Activated CD8-positive, alpha-beta memory T cell treated with anti-CD3 and anti-CD28 coated beads, Interleukin-2, amount 50 U/mL, for 1 hour (primary cell): ENCODE data around the gene KARS1.
A peak's percentile ranks its signal among the peaks of the same experiment; 100 is the strongest.
"Not testable (repeated sequence)": the region's sequence is repeated elsewhere in the genome, so short reads cannot be mapped to it uniquely, and the experiment has no call there.

Experiments used
- DNase-seq: peaks from one replicate; pipeline ENCODE4 v3.0.0-alpha.2; 2020; ENCODE audit errors: extremely low read depth

Gene KARS1

GRCh38 chr16:75624921-75625334, 22.5 kb downstream of the KARS1 start:
- DNase-seq, result no peak

GRCh38 chr16:75622761-75623605, 24.5 kb downstream of the KARS1 start, which contains the start of gene ADAT1:
Gene ADAT1, minus strand, starts transcription at chr16:75623281. Its CDS starts 2,482 bp downstream, at chr16:75620799.
- peak; percentile 95 for DNase-seq

DNA sequence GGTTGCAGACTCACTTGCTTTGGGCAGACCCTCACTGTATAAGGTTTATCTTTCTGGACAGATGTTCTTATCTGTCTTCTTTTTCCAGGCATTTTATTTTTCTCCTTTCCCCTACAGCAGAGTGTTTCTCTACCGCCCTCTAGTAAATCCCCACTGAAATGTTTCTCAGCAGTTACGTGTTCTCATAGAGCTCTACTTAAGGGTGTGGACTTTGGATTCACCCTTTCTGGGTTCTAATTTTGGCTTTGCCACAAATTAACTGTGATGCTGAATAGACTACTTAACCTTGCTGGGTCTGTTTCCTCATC, 26.3 kb downstream of the KARS1 start:
- DNase-seq, result no peak

DNA sequence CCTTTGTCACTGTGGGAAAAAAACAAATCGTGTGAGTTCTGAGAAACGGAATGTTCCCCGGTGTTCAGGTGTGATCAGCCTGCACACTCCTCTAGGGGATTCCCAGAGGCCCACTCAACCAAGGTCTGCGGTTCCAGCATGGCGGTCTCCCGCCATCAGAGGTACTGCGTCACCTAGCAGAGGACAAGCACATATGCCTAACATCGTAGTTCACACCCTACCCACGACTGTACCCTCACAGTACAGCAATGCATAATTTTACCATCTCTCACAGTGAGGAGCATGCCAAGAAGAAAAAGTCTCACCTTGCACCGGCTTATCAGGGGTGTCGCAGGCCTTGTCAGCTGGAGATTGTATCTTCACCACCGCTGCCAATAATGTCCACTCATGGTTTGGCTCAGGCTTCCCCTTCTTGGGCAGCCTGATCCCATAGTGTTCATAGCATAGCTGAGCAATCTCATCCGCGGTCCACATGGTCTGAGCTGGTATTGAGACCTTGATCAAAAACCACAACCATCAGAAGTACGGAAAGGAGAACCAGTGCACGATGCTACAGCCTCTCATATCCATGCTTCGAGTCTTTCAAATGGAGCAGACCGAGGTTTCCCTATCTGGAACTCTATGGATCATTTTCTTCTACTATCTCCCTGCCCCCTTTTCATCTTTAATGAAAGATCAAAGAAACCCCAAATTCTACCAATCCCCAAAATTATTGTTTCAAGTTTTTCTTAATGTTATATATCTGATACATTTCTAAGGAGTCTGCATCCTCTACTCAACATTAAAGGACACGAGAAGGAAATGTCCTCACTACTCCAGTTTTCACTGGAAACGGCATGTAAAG, 26.9 kb downstream of the KARS1 start:
- peak; percentile 31 for DNase-seq

DNA sequence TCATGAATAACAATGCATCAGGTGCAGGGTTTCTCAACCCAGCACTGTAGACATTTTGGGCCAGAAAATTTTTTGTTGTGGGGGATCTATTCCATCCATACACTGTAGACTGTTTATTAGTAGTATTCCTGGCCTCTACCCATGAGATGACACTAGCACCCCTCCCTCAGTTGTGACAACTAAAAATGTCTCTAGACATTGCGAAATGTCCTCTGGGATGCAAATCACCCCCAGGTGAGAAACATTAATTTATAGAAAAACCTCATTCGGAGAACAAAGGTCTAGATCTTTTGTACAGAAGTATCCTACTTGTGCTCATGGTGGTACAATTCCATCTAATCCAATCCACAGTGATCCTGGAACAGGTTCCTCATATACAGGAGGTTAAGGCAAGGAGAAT, 28.7 kb downstream of the KARS1 start:
- no peak for DNase-seq

GRCh38 chr16:75617121-75617520, 30.3 kb downstream of the KARS1 start:
- no peak for DNase-seq

GRCh38 chr16:75616521-75617010, 30.9 kb downstream of the KARS1 start:
- DNase-seq, result no peak

- DNase-seq, result no peak
These were observed 31.8 kb downstream of the KARS1 start for GRCh38 chr16:75615619-75616018.

- DNase-seq, result no peak
These were observed 33.2 kb downstream of the KARS1 start for GRCh38 chr16:75614066-75614897.

DNA sequence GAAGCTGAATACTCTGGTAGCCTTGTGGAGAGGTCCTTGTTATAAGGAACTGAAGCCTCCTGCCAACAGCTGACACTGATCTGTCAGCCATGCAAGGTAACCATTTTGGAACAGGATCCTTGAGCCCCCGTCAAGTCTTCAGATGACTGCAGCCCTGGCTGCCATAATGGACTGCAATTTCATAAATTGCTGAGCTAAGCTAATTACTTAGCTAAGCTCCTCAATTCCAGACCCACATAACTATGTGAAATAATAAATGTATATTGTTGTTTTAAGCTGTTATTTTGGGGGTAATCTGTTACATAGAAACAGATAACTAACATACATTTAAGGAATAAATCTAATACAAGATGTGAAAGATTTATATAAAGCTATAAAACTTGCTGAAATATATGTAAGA, 41.0 kb downstream of the KARS1 start:
- no peak for DNase-seq

DNA sequence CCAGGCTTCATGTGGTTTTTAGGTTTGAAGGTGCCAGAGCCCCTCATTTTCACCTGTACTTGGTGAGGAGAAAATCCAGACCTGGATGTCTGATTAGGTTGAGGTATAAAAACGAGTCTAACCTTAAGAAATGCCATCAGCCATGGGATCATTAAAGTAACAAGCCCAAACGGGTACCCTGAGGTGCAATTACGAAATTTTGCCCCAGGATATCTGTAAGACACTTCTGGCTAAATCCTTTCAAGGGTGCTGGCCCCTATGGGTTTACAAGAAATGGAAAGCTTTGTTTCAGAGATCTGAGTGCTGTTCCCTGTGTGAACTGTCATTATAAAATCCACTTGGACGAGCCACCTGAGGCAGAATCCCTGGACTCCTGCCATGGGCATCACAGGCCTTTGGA, 44.2 kb downstream of the KARS1 start:
- DNase-seq, result no peak

DNA sequence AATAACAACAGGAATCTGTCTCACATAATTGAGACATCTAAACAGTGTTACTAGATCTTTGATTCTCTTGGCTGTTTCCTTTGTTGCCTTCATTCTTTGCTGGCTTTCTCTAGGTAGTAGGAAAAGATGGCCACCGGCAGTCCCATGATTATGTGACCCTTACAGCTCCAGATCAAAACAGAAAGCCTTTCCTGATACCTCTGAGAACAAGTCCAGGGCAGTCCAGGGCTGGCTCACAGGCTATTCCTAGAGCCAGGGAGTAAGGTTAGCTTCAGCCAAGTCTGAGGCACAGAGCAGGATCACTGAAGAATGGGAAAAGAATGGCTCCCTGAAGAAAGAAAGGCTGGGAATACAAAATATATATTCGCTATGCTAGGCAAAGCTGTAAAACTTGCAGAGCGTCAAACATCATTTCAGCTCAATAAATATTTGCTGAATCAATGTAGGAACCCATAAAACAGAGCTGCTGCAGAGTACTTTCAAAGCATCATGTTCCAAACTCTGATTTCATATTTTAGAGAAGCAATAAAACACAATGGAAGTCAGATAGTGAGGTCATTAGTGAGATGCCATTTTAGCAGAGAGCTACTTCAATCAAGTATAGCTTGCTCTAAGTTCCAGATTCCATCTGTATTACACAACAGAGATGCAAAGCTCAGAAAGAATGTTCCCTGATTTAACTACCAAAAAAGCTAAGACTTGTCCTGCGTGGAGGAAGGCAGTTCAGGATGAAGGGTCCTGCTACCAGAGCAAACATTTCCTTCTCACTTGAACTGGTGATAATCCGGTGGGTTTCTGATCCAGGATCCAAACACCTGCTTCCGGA, 47.8 kb downstream of the KARS1 start:
- DNase-seq, result no peak

- no peak for DNase-seq
These were observed 53.3 kb downstream of the KARS1 start for GRCh38 chr16:75593825-75594820.

DNA sequence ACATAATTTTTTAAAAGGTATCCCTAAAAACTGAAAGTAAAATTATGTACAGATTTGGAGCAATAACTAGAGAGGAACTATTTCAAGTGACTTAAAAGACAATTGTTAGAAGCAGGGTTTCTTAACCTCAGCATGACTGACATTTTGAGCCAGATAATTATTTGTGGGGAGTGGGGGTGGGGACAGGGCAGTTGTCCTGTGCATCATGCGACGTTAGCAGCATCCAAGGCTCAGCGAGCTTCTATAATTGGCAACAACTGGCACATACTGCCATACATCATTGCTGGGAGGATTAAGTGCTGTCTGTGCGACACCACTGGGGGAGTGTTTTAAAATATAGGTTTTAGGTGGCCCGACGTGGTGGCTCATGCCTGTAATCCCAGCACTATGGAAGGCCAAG, 54.2 kb downstream of the KARS1 start:
- DNase-seq, result no peak

DNA sequence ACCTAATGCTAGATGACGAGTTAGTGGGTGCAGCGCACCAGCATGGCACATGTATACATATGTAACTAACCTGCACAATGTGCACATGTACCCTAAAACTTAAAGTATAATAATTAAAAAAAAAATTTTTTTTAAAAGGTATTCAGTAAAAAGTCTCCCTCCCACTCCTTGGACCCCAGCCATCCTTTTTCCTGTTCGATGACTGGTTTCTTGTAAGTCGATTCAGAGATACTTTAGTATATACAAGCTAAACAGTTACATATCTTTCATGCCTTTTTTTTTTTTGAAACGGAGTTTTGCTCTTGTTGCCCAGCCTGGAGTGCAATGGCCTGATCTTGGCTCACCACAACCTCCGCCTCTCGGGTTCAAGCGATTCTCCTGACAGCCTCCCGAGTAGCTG, 55.5 kb downstream of the KARS1 start:
- DNase-seq, result not testable (repeated sequence)

DNA sequence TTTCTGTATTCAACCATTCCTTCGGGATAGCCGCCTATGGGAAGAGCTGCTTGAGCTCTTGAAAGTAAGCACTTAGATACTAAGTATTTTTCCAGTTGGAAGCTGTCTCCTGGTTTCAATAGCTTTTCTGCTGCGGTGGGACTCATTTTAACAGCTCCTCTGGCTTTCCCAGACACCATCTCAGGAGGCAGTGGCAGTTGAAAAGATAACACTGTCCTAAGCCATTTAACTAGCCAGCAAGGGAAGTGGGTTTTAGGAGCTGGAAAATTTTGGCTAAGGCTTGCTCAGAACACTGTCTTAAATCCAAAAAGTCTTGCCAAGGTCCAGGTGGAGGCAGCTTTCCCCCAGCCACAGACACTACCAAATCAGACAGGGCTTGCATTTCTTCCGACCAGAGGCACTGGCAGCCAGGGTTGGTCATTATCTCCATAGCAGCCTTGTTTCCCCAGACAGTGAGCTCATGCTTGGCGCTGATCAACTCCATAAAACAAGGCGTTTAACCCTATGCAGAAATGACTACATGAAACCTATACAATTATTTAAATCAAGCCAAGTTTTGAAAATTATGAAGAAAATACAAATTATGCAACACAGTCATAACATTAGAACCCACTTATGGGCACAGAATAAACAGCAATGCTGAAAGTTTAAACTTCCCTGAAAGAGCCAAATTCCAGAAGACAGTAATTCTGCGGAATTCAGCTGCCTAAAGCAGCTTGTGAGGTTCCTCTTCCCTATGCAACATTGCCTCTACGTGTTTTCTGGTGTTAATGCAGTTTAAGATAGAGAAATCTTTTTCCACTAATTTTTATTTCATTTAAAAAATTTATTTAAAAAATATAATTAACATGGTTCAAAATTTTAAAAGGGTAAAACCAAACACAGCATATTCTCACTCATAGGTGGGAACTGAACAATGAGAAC, 56.3 kb downstream of the KARS1 start:
- no peak for DNase-seq

DNA sequence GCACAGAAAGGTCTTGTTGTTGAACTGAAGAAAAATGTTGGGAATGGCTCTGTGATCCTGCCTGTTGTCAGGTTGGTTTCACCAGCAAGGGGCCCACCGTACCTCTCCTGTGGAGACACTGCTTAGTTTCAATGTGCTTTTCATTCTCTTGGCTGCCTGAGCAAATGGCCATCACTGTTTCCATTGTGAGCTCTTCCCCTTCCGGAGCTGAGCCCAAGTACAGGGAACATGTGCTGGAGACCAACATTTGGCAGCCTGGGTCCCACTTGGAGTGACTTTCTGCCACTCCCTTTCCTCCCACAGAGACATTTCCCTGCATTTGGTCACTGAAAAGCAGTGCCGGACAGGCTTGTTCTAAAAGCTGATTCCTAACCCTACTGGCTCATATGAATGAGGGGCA, 58.2 kb downstream of the KARS1 start:
- no peak for DNase-seq

DNA sequence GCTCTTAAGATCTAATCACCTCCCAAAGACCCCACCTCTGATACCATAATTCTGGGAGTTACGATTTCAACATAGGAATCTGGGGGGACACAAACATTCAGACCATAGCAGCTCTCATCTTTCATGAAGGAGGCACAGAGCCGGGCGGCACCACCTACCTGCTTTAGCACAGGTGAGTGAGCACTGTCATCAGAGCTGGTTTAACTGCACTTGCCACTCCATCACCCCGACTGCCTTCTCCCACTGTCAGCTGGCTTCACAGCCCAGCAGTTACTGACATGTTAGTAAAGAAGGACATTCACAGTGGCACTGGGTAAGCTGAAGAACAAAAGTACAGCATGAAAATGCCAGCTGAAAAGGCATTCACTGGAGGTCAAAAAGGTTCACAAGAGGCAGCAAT, 58.7 kb downstream of the KARS1 start:
- DNase-seq, result no peak

DNA sequence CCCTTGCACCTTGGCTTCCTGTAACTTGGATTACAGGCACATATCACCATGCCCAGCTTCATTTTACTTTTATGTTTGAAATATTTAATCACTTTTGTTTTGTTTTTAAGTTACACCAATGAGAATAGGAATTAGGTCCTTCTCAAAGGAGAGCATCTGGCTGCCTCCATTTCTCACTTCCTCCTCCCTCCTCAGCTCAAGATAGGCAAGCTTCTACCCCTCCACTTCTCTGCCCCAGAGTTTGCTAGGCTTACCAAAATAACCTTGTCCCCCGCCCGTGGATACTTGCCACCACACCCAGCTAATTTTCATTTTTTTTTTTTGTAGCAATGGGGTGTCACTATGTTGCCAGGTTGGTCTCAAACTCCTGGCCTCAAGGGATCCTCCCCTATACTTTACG, 63.4 kb downstream of the KARS1 start:
- no peak for DNase-seq
